Large intestine (tissue), 12 donors: ENCODE data around the gene DPH7. TPM values are rescaled to one million over a fixed set of nuclear protein-coding genes. Genes with fewer than 3 reads are reported as not detected.
A peak's percentile ranks its signal among the peaks of the same experiment; 100 is the strongest.
"Not testable (repeated sequence)": the region's sequence is repeated elsewhere in the genome, so short reads cannot be mapped to it uniquely, and the experiment has no call there.

ENCODE experiments used
- DNase-seq, 2 donors: peaks; one replicate each; pipeline versions ENCODE4 v3.0.0 to v3.0.0-alpha.2; 2013
- H3K27ac ChIP-seq: one replicate; pipeline ENCODE4 v1.5.1; 2013; ENCODE audit warnings: low read length
- H3K27me3 ChIP-seq: 2 replicates; pipeline ENCODE4 v1.6.1; 2013; ENCODE audit warnings: low read length; ENCODE audit not compliant: control insufficient read depth, insufficient read depth
- H3K36me3 ChIP-seq: 2 replicates; pipeline ENCODE4 v1.6.1; 2013; ENCODE audit warnings: low read length; ENCODE audit not compliant: control insufficient read depth, insufficient read depth
- H3K4me1 ChIP-seq: one replicate; pipeline ENCODE4 v1.6.1; 2013; ENCODE audit warnings: low read length; ENCODE audit not compliant: control insufficient read depth, insufficient read depth
- H3K4me3 ChIP-seq: one replicate; pipeline ENCODE4 v1.5.1; 2013; ENCODE audit warnings: low read length
- H3K9me3 ChIP-seq: one replicate; pipeline ENCODE4 v1.6.1; 2013; ENCODE audit warnings: mild to moderate bottlenecking, low read depth, low read length, moderate library complexity; ENCODE audit not compliant: control insufficient read depth
- WGBS: methylation state at CpG from one replicate; pipeline ENCODE4 v1.1.5; 2013; ENCODE audit warnings: low lambda C conversion rate; ENCODE audit not compliant: insufficient coverage; 5-methylcytosine and 5-hydroxymethylcytosine counted together
- long read RNA-seq, 11 donors: transcript quantifications; one replicate each; lab custom pipeline, GENCODE V29; 2026
- polyA plus RNA-seq: library from polyadenylated mRNA; unstranded; fragments of 120-200 nt; gene quantifications from one replicate; pipeline ENCODE4 v1.2.1, GENCODE V29; 2013

The DPH7 gene
- 42.2 TPM for polyA plus RNA-seq
- long read RNA-seq, donor 1, result 0 reads
- long read RNA-seq, donor 2, result 0 reads
- long read RNA-seq, donor 3, result 0 reads
- long read RNA-seq, donor 4, result 0 reads
- long read RNA-seq, donor 5, partial matches to known transcripts, result 0 of 2 reads
- long read RNA-seq, donor 5, other reads (novel, unspliced or antisense), result 0 of 2 reads
- long read RNA-seq, donor 6, partial matches to known transcripts, result 0 of 4 reads
- long read RNA-seq, donor 6, other reads (novel, unspliced or antisense), result 0 of 4 reads
- long read RNA-seq, donor 7, partial matches to known transcripts, result 0 of 3 reads
- long read RNA-seq, donor 7, other reads (novel, unspliced or antisense), result 0 of 3 reads
- long read RNA-seq, donor 8, partial matches to known transcripts, result 0 of 2 reads
- long read RNA-seq, donor 8, other reads (novel, unspliced or antisense), result 0 of 2 reads
- long read RNA-seq, donor 9, partial matches to known transcripts, result 0 of 5 reads
- long read RNA-seq, donor 9, other reads (novel, unspliced or antisense), result 0 of 5 reads
- long read RNA-seq, donor 10, partial matches to known transcripts, result 9 of 11 reads
- long read RNA-seq, donor 10, other reads (novel, unspliced or antisense), result 0 of 11 reads
- long read RNA-seq, donor 11, partial matches to known transcripts, result 11 of 14 reads
- long read RNA-seq, donor 11, other reads (novel, unspliced or antisense), result 0 of 14 reads

- peaks cover 16% of the 10 kb centered on the region for H3K4me1 ChIP-seq
- peak; percentile 93 to 94 for DNase-seq
- H3K27ac ChIP-seq, result peak within 1 kb of the TSS; percentile 51
Observed at GRCh38 chr9:137578518-137579258, at the start of gene DPH7. Gene DPH7 (minus strand): TSS chr9:137578925. CDS start chr9:137578777, 148 bp downstream.

GRCh38 chr9:137627406-137627805 lies 48.7 kb upstream of the DPH7 start:
- DNase-seq, H3K27me3 ChIP-seq, H3K4me1 ChIP-seq, H3K36me3 ChIP-seq, H3K27ac ChIP-seq, H3K9me3 ChIP-seq, H3K4me3 ChIP-seq: not testable (repeated sequence)
- WGBS, result no CpG with 5 or more reads among the region's 14 CpGs

More at GRCh38 chr9:137578518-137579258, at the start of gene DPH7:
- Histone ChIP-seq H3K36me3 (peaks cover 51% of the 10 kb centered on the region), H3K27me3 (no peaks in the 10 kb centered on the region), H3K4me3 (peak within 1 kb of the TSS; percentile 64), H3K9me3 (no peaks in the 10 kb centered on the region)
- no CpG with 5 or more reads among the region's 82 CpGs for WGBS

GRCh38 chr9:137626464-137626863 lies 47.7 kb upstream of the DPH7 start:
- WGBS, result no CpG with 5 or more reads among the region's 4 CpGs
- Histone ChIP-seq H3K9me3 (no peaks in the 10 kb centered on the region), H3K27me3 (no peaks in the 10 kb centered on the region), H3K27ac (no peak overlapping the region), H3K4me1 (no peaks in the 10 kb centered on the region), H3K36me3 (peaks cover 4% of the 10 kb centered on the region), H3K4me3 (no peak overlapping the region)
- DNase-seq, result no peak

GRCh38 chr9:137622211-137622610 lies 43.5 kb upstream of the DPH7 start:
- H3K4me3 ChIP-seq, DNase-seq, H3K27ac ChIP-seq, H3K9me3 ChIP-seq, H3K27me3 ChIP-seq, H3K36me3 ChIP-seq: not testable (repeated sequence)
- peaks cover 18% of the 10 kb centered on the region for H3K4me1 ChIP-seq
- no CpG with 5 or more reads among the region's 8 CpGs for WGBS

- Histone ChIP-seq H3K4me1 (peaks cover 19% of the 10 kb centered on the region), H3K36me3 (peaks cover 9% of the 10 kb centered on the region), H3K4me3 (no peak overlapping the region), H3K27ac (no peak overlapping the region), H3K27me3 (no peaks in the 10 kb centered on the region), H3K9me3 (peaks cover 4% of the 10 kb centered on the region)
- DNase-seq, result no peak
- 63% methylated on average over 3 of the region's 6 CpGs for WGBS
Observed at GRCh38 chr9:137621131-137621757, 42.5 kb upstream of the DPH7 start.

- no peak for DNase-seq
- WGBS, result no CpG with 5 or more reads among the region's 7 CpGs
- H3K27me3 ChIP-seq, result no peaks in the 10 kb centered on the region
- H3K9me3 ChIP-seq, result peaks cover 4% of the 10 kb centered on the region
- peaks cover 19% of the 10 kb centered on the region for H3K4me1 ChIP-seq
- no peak overlapping the region for H3K4me3 ChIP-seq
- no peak overlapping the region for H3K27ac ChIP-seq
- peaks cover 14% of the 10 kb centered on the region for H3K36me3 ChIP-seq
Observed at GRCh38 chr9:137620581-137620980, 41.9 kb upstream of the DPH7 start.

GRCh38 chr9:137620048-137620405 lies 41.3 kb upstream of the DPH7 start:
- H3K36me3 ChIP-seq, result peaks cover 18% of the 10 kb centered on the region
- H3K4me1 ChIP-seq, result peaks cover 19% of the 10 kb centered on the region
- peak overlapping the region; percentile 81 for H3K4me3 ChIP-seq
- H3K27me3 ChIP-seq, result no peaks in the 10 kb centered on the region
- peak overlapping the region; percentile 86 for H3K27ac ChIP-seq
- DNase-seq, result no peak
- no CpG with 5 or more reads among the region's 4 CpGs for WGBS
- peaks cover 4% of the 10 kb centered on the region for H3K9me3 ChIP-seq

GRCh38 chr9:137619240-137620047 lies 40.7 kb upstream of the DPH7 start:
- H3K9me3 ChIP-seq, result peaks cover 6% of the 10 kb centered on the region
- WGBS, result 0% methylated on average over 1 of the region's 58 CpGs
- DNase-seq, result peak in 1 of 2 donors; percentile 57

GRCh38 chr9:137618105-137619067 lies 39.7 kb upstream of the DPH7 start, which contains the start of gene EHMT1:
Gene EHMT1 (plus strand): TSS chr9:137619005. CDS start chr9:137619029, 24 bp downstream.
- Histone ChIP-seq H3K36me3 (peaks cover 32% of the 10 kb centered on the region), H3K27ac (peak within 1 kb of the TSS; percentile 90), H3K4me1 (peaks cover 20% of the 10 kb centered on the region), H3K27me3 (no peaks in the 10 kb centered on the region), H3K4me3 (peak within 1 kb of the TSS; percentile 100), H3K9me3 (peaks cover 7% of the 10 kb centered on the region)
- WGBS, result no CpG with 5 or more reads among the region's 94 CpGs
- DNase-seq, result peak; percentile 87 to 90

More at GRCh38 chr9:137619240-137620047, 40.7 kb upstream of the DPH7 start:
- peak overlapping the region; percentile 81 for H3K4me3 ChIP-seq
- H3K4me1 ChIP-seq, result peaks cover 19% of the 10 kb centered on the region
- no peaks in the 10 kb centered on the region for H3K27me3 ChIP-seq
- peak overlapping the region; percentile 86 for H3K27ac ChIP-seq
- peaks cover 24% of the 10 kb centered on the region for H3K36me3 ChIP-seq
